ENCODE results near the gene CC2D2A.
"Not testable (repeated sequence)": the region's sequence is repeated elsewhere in the genome, so short reads cannot be mapped to it uniquely, and the experiment has no call there.

CC2D2A gene

GRCh38 chr4:15562623-15563022 lies 92.9 kb downstream of the CC2D2A start:
- no peak for DNase-seq

- DNase-seq = no peak
Measured at GRCh38 chr4:15563871-15564270, 94.2 kb downstream of the CC2D2A start.

GRCh38 chr4:15568821-15569220 lies 99.1 kb downstream of the CC2D2A start:
- DNase-seq = no peak

GRCh38 chr4:15569746-15570145 lies 100.1 kb downstream of the CC2D2A start:
- DNase-seq = no peak

GRCh38 chr4:15575966-15576365 lies 106.3 kb downstream of the CC2D2A start:
- no peak for DNase-seq

GRCh38 chr4:15577508-15577907 lies 107.8 kb downstream of the CC2D2A start:
- DNase-seq = no peak

GRCh38 chr4:15584785-15585184 lies 115.1 kb downstream of the CC2D2A start:
- no peak for DNase-seq

GRCh38 chr4:15585331-15585730 lies 115.6 kb downstream of the CC2D2A start:
- no peak for DNase-seq

- DNase-seq = no peak
Measured at GRCh38 chr4:15586066-15586465, 116.4 kb downstream of the CC2D2A start.

GRCh38 chr4:15587649-15588048 lies 118.0 kb downstream of the CC2D2A start:
- no peak for DNase-seq

GRCh38 chr4:15592799-15593198 lies 123.1 kb downstream of the CC2D2A start:
- DNase-seq = no peak

- no peak for DNase-seq
Measured at GRCh38 chr4:15598644-15599043, 129.0 kb downstream of the CC2D2A start.

GRCh38 chr4:15600176-15600575 lies 130.5 kb downstream of the CC2D2A start:
- no peak for DNase-seq

- no peak for DNase-seq
Measured at GRCh38 chr4:15601862-15602261, 132.2 kb downstream of the CC2D2A start.

GRCh38 chr4:15605537-15605936 lies 135.9 kb downstream of the CC2D2A start:
- no peak for DNase-seq

GRCh38 chr4:15610855-15611254 lies 141.2 kb downstream of the CC2D2A start:
- no peak for DNase-seq

GRCh38 chr4:15612136-15612535 lies 142.5 kb downstream of the CC2D2A start:
- DNase-seq = no peak

GRCh38 chr4:15614891-15615290 lies 145.2 kb downstream of the CC2D2A start:
- DNase-seq = not testable (repeated sequence)

- not testable (repeated sequence) for DNase-seq
Measured at GRCh38 chr4:15617407-15617806, 147.7 kb downstream of the CC2D2A start.

GRCh38 chr4:15636818-15637217 lies 167.1 kb downstream of the CC2D2A start:
- no peak for DNase-seq

- no peak for DNase-seq
Measured at GRCh38 chr4:15638418-15638817, 168.7 kb downstream of the CC2D2A start.

- no peak for DNase-seq
Measured at GRCh38 chr4:15648600-15648999, 178.9 kb downstream of the CC2D2A start.

- DNase-seq = peak; percentile 69
Measured at GRCh38 chr4:15649914-15650545, 180.3 kb downstream of the CC2D2A start.

Data from activated CD8-positive, alpha-beta memory T cell treated with anti-CD3 and anti-CD28 coated beads for 24 hours (primary cell).